ENCODE results near the gene TMEM204.

Gene TMEM204

GRCh38 chr16:1533443-1533951, at the start of gene TMEM204:
Gene TMEM204 (plus strand): TSS chr16:1533666. CDS start chr16:1534276, 610 bp downstream.
- peak; percentile 86 for DNase-seq

GRCh38 chr16:1485847-1486496, 47.5 kb upstream of the TMEM204 start:
- no peak for DNase-seq

GRCh38 chr16:1486551-1487390, 46.7 kb upstream of the TMEM204 start:
- no peak for DNase-seq

GRCh38 chr16:1487395-1488053, 45.9 kb upstream of the TMEM204 start:
- DNase-seq, result no peak

- DNase-seq, result no peak
These were observed 45.3 kb upstream of the TMEM204 start for GRCh38 chr16:1488054-1488601.

GRCh38 chr16:1488619-1489018, 44.8 kb upstream of the TMEM204 start, which contains the start of gene PTX4:
Gene PTX4 (minus strand): TSS chr16:1488944. CDS start chr16:1488909, 35 bp downstream.
- no peak for DNase-seq

GRCh38 chr16:1489077-1489476, 44.4 kb upstream of the TMEM204 start:
- no peak for DNase-seq

GRCh38 chr16:1491327-1491726, 42.1 kb upstream of the TMEM204 start:
- DNase-seq, result no peak

- DNase-seq, result no peak
These were observed 41.2 kb upstream of the TMEM204 start for GRCh38 chr16:1492082-1492922.

GRCh38 chr16:1492923-1493745, 40.3 kb upstream of the TMEM204 start, which contains the start of gene TELO2:
Gene TELO2 (plus strand): TSS chr16:1493360. CDS start chr16:1494282, 922 bp downstream.
- DNase-seq, result peak; percentile 87

- no peak for DNase-seq
These were observed 39.7 kb upstream of the TMEM204 start for GRCh38 chr16:1493746-1494094.

GRCh38 chr16:1494129-1494640, 39.3 kb upstream of the TMEM204 start:
- DNase-seq, result no peak

GRCh38 chr16:1494711-1495110, 38.8 kb upstream of the TMEM204 start:
- no peak for DNase-seq

- DNase-seq, result no peak
These were observed 38.1 kb upstream of the TMEM204 start for GRCh38 chr16:1495211-1495888.

- no peak for DNase-seq
These were observed 37.6 kb upstream of the TMEM204 start for GRCh38 chr16:1495889-1496262.

- peak; percentile 5 for DNase-seq
These were observed 37.0 kb upstream of the TMEM204 start for GRCh38 chr16:1496464-1496863.

GRCh38 chr16:1497014-1497598, 36.4 kb upstream of the TMEM204 start:
- peak; percentile 11 for DNase-seq

GRCh38 chr16:1498899-1499676, 34.4 kb upstream of the TMEM204 start:
- peak; percentile 17 for DNase-seq

Data from left hindlimb (tissue), 1 donor.